GM06990 (cell line): Measurements from ENCODE around the gene EPO.
"Not testable (repeated sequence)": the region's sequence is repeated elsewhere in the genome, so short reads cannot be mapped to it uniquely, and the experiment has no call there.

Experiments
- DNase-seq: peaks from one replicate; pipeline ENCODE4 v3.0.0-alpha.2; 2011; ENCODE audit not compliant: insufficient read length; ENCODE audit errors: extremely low read depth
- H3K27me3 ChIP-seq: replicated peaks from 2 replicates; pipeline ENCODE4 v1.6.0; 2011; ENCODE audit warnings: low read length; ENCODE audit not compliant: control insufficient read depth, insufficient read depth
- H3K36me3 ChIP-seq: 2 replicates; pipeline ENCODE4 v1.5.1; 2011; ENCODE audit warnings: low read length; ENCODE audit not compliant: control insufficient read depth, insufficient read depth
- H3K4me3 ChIP-seq: replicated peaks from 2 replicates; pipeline ENCODE4 v1.5.1; 2011; ENCODE audit warnings: low read depth, mild to moderate bottlenecking, control low read depth, low read length
- CTCF ChIP-seq: IDR thresholded peaks from 2 replicates; pipeline ENCODE4 v1.5.1; 2011; ENCODE audit warnings: low read length, control low read depth, mild to moderate bottlenecking, inconsistent platforms; ENCODE audit not compliant: insufficient read depth, poor library complexity, severe bottlenecking

EPO gene

GRCh38 chr7:100759357-100760171 is 39.3 kb downstream of the EPO start:
- no peak for DNase-seq
- no peak overlapping the region for H3K4me3 ChIP-seq

GRCh38 chr7:100762841-100763240 is 42.6 kb downstream of the EPO start:
- not testable (repeated sequence) for H3K27me3 ChIP-seq, H3K36me3 ChIP-seq, DNase-seq, H3K4me3 ChIP-seq

More at GRCh38 chr7:100759357-100760171, 39.3 kb downstream of the EPO start:
- TF ChIP-seq CTCF = no peak
- Histone ChIP-seq H3K27me3 (peaks cover 2% of the 10 kb centered on the region), H3K36me3 (no peaks in the 10 kb centered on the region)

- Histone ChIP-seq H3K4me3 (no peak overlapping the region), H3K27me3 (peaks cover 2% of the 10 kb centered on the region), H3K36me3 (no peaks in the 10 kb centered on the region)
- TF ChIP-seq CTCF = no peak
- DNase-seq = no peak
These were observed 43.4 kb downstream of the EPO start for GRCh38 chr7:100763556-100764140.

- peaks cover 2% of the 10 kb centered on the region for H3K27me3 ChIP-seq
- H3K36me3 ChIP-seq = no peaks in the 10 kb centered on the region
- DNase-seq = no peak
- TF ChIP-seq CTCF = no peak
- no peak overlapping the region for H3K4me3 ChIP-seq
These were observed 44.6 kb downstream of the EPO start for GRCh38 chr7:100764841-100765240.

DNA sequence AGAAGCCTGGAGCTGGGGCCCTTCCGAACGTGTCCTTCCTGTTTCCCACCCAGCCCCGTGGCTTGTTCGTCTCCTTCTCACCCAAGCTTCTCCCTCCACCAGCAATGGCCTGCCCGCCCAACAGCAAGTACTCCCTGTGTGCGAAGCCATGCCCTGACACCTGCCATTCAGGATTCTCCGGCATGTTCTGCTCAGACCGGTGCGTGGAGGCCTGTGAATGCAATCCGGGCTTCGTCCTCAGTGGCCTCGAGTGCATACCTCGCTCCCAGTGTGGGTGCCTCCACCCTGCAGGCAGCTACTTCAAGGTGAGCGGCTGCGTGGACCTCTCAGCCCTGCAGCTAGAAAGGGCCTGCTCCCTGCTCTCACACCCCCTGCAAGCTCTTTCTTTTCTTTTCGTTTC is 45.0 kb downstream of the EPO start:
- no peak for DNase-seq
- H3K27me3 ChIP-seq = peaks cover 2% of the 10 kb centered on the region
- no peak overlapping the region for H3K4me3 ChIP-seq
- H3K36me3 ChIP-seq = no peaks in the 10 kb centered on the region
- TF ChIP-seq CTCF = no peak

DNA sequence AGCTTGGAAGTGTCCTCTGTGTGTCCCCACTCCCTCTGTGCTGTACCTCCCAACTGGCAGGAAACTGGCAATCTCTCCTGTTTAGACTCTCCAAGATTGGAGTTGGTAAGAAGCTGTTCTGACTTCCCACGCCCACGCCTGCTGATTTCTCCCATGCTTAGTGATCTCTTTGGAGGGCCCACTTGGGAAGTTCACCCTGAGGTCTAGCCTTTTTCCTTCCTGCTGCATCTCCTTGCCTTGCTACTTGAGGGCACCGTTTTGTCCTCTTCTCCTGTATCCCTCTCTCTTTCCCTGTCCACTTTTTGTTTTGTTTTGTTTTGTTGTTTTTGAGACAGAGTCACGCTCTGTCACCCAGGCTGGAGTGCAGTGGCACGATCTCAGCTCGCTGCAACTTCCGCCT is 48.5 kb downstream of the EPO start:
- no peak for TF ChIP-seq CTCF
- Histone ChIP-seq H3K36me3 (no peaks in the 10 kb centered on the region), H3K27me3 (peaks cover 1% of the 10 kb centered on the region; the same call in 1 of the 2 replicates), H3K4me3 (no peak overlapping the region)
- no peak for DNase-seq
